Caco-2 (cell line): Measurements from ENCODE around the gene CHDH. TPM values are rescaled to one million over a fixed set of nuclear protein-coding genes. Genes with fewer than 3 reads are reported as not detected.

Experiments
- BruUV-seq: library from RNA; stranded (reverse); fragments of 400-500 nt; replicated peaks from 2 replicates; lab custom pipeline; 2021; lab: Mats Ljungman, UMichigan
- CTCF ChIA-PET: fragments of 300-600 bp; sonication (Branson Sonifier 250); formaldehyde crosslinking; loops from one replicate; lab custom pipeline; 2022; ENCODE audit warnings: antibody characterized with exemption; lab: Charles Lee
- POLR2A ChIA-PET: fragments of 300-600 bp; sonication (Branson Sonifier 250); formaldehyde crosslinking; loops from one replicate; lab custom pipeline; 2022; ENCODE audit warnings: antibody characterized with exemption; lab: Charles Lee
- DNase-seq, 2 experiments: peaks; one replicate each; pipeline versions ENCODE4 v3.0.0 to v3.0.0-alpha.2; 2020 to 2022
- H3K27me3 ChIP-seq: replicated peaks from 2 replicates; pipeline ENCODE4 v1.6.0; 2011; ENCODE audit warnings: low read length; ENCODE audit not compliant: control insufficient read depth, insufficient read depth
- H3K36me3 ChIP-seq: 2 replicates; pipeline ENCODE4 v1.5.1; 2011; ENCODE audit warnings: low read length; ENCODE audit not compliant: control insufficient read depth, insufficient read depth
- H3K4me1 ChIP-seq: fragments of 250-450 bp; sonication (Bioruptor Pico); 2 replicates; pipeline ENCODE4 v1.5.1; 2020; ENCODE audit warnings: mild to moderate bottlenecking
- H3K4me3 ChIP-seq: 2 replicates; pipeline ENCODE4 v1.5.1; 2011; ENCODE audit warnings: low read depth, mild to moderate bottlenecking, control low read depth, low read length
- H3K9me3 ChIP-seq: fragments of 250-450 bp; sonication (Bioruptor Pico); 2 replicates; pipeline ENCODE4 v1.5.1; 2020; ENCODE audit warnings: mild to moderate bottlenecking, moderate library complexity
- H3K27ac Mint-ChIP-seq: one replicate; pipeline ENCODE4 v1.8.0; 2022; ENCODE audit warnings: mixed read lengths; ENCODE audit not compliant: unreplicated experiment
- H3K27me3 Mint-ChIP-seq: one replicate; pipeline ENCODE4 v1.8.0; 2022; ENCODE audit warnings: mixed read lengths; ENCODE audit not compliant: insufficient read depth, unreplicated experiment
- H3K36me3 Mint-ChIP-seq: one replicate; pipeline ENCODE4 v1.8.0; 2022; ENCODE audit warnings: mild to moderate bottlenecking, mixed read lengths; ENCODE audit not compliant: insufficient read depth, unreplicated experiment
- H3K4me1 Mint-ChIP-seq: one replicate; pipeline ENCODE4 v1.8.0; 2022; ENCODE audit warnings: low read depth, mixed read lengths; ENCODE audit not compliant: unreplicated experiment
- H3K4me3 Mint-ChIP-seq: one replicate; pipeline ENCODE4 v1.8.0; 2022; ENCODE audit warnings: mild to moderate bottlenecking, moderate library complexity, mixed read lengths; ENCODE audit not compliant: unreplicated experiment
- H3K9me3 Mint-ChIP-seq: one replicate; pipeline ENCODE4 v1.8.0; 2022; ENCODE audit warnings: mixed read lengths; ENCODE audit not compliant: unreplicated experiment
- intact Hi-C: fragments of 100-400 bp; cut with micrococcal nuclease; formaldehyde crosslinking; loops from one replicate; pipeline ENCODE4 v1.10.0; 2022; ENCODE audit not compliant: unreplicated experiment
- total RNA-seq: library from RNA; stranded (reverse); gene quantifications from 2 replicates; pipeline ENCODE4 v1.2.3, GENCODE V29; 2022
- TF ChIP-seq, protein P1 (sequence below), 2 experiments: fragments of 200-600 bp in 1 of 2; IDR thresholded peaks; 1 replicate in 1 of 2; 2 replicates in 1 of 2; pipeline versions ENCODE4 v1.5.1 to v1.8.0; 2011 to 2022; ENCODE audit warnings: antibody characterized with exemption in 1 of 2, control low read depth in 1 of 2, inconsistent platforms in 1 of 2, low read depth in 1 of 2, low read length in 1 of 2, mild to moderate bottlenecking in 1 of 2, moderate library complexity in 1 of 2; ENCODE audit not compliant: insufficient read depth in 1 of 2, severe bottlenecking in 1 of 2, unreplicated experiment in 1 of 2

CHDH gene
- total RNA-seq, 1 experiment from 2014 or later, result 32.4 TPM

GRCh38 chr3:53828581-53828980 lies 17.6 kb downstream of the CHDH start:
- Mint-ChIP-seq H3K27ac (no peak overlapping the region), H3K4me3 (no peak overlapping the region), H3K9me3 (no peaks in the 10 kb centered on the region), H3K4me1 (peaks cover 8% of the 10 kb centered on the region), H3K36me3 (peaks cover 5% of the 10 kb centered on the region), H3K27me3 (no peaks in the 10 kb centered on the region)
- Histone ChIP-seq H3K36me3 (peaks cover 2% of the 10 kb centered on the region; the same call in 1 of the 2 replicates), H3K4me1 (0 out of 2 replicates have a peak, but pooled peaks cover 4% of the 10 kb centered on the region), H3K27me3 (no peaks in the 10 kb centered on the region), H3K9me3 (no peaks in the 10 kb centered on the region), H3K4me3 (no peak overlapping the region)
- intact Hi-C loops, result no loop called here
- no peak for DNase-seq
- TF ChIP-seq, protein P1, sequence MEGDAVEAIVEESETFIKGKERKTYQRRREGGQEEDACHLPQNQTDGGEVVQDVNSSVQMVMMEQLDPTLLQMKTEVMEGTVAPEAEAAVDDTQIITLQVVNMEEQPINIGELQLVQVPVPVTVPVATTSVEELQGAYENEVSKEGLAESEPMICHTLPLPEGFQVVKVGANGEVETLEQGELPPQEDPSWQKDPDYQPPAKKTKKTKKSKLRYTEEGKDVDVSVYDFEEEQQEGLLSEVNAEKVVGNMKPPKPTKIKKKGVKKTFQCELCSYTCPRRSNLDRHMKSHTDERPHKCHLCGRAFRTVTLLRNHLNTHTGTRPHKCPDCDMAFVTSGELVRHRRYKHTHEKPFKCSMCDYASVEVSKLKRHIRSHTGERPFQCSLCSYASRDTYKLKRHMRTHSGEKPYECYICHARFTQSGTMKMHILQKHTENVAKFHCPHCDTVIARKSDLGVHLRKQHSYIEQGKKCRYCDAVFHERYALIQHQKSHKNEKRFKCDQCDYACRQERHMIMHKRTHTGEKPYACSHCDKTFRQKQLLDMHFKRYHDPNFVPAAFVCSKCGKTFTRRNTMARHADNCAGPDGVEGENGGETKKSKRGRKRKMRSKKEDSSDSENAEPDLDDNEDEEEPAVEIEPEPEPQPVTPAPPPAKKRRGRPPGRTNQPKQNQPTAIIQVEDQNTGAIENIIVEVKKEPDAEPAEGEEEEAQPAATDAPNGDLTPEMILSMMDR (IDR thresholded peaks at IDR 0.05; ENCODE audit: insufficient read depth in 1 of 2, low read depth in 1 of 2, low read length in 1 of 2, severe bottlenecking in 1 of 2, unreplicated experiment in 1 of 2), result no peak
- ChIA-PET POLR2A (no interaction called here), CTCF (no interaction called here)
- BruUV-seq, result no TSS peak

GRCh38 chr3:53826048-53826447 lies 20.2 kb downstream of the CHDH start:
- BruUV-seq, result no TSS peak
- no peaks in the 10 kb centered on the region for H3K27me3 ChIP-seq
- H3K4me1 Mint-ChIP-seq, result peaks cover 8% of the 10 kb centered on the region
- 0 out of 2 replicates have a peak, but pooled peaks cover 4% of the 10 kb centered on the region for H3K4me1 ChIP-seq
- H3K27me3 Mint-ChIP-seq, result no peaks in the 10 kb centered on the region
- H3K27ac Mint-ChIP-seq, result no peak overlapping the region
- no peaks in the 10 kb centered on the region for H3K9me3 ChIP-seq
- POLR2A ChIA-PET, result no interaction called here
- peaks cover 12% of the 10 kb centered on the region for H3K36me3 ChIP-seq
- CTCF ChIA-PET, result no interaction called here
- H3K36me3 Mint-ChIP-seq, result no peaks in the 10 kb centered on the region
- no peaks in the 10 kb centered on the region for H3K9me3 Mint-ChIP-seq
- TF ChIP-seq, protein P1 (IDR thresholded peaks at IDR 0.05; ENCODE audit: insufficient read depth in 1 of 2, low read depth in 1 of 2, low read length in 1 of 2, severe bottlenecking in 1 of 2, unreplicated experiment in 1 of 2), result no peak
- H3K4me3 ChIP-seq, result no peak overlapping the region
- no peak for DNase-seq
- intact Hi-C loops, result no loop called here
- no peak overlapping the region for H3K4me3 Mint-ChIP-seq

DNA sequence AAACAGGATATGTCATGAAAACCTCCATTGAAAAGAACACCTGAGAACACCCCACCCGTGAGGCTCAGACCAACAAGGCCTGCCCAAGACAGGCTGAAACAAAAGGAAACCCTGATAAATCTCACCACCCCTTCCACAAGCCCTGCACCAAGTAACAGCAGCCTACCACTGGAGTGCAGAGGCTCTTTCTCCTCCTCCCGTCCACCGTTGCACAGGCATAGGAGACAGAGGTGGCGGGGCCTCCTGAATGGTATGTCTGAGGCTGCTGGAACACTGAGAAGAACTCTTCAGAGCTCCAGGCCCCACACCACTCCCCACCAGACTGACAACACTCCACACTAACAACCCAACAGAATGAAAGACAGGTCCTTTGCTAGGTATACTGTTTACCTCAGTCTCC lies 21.4 kb downstream of the CHDH start:
- Mint-ChIP-seq H3K27ac (peak overlapping the region; percentile 20), H3K27me3 (no peaks in the 10 kb centered on the region), H3K36me3 (no peaks in the 10 kb centered on the region), H3K9me3 (no peaks in the 10 kb centered on the region), H3K4me1 (peaks cover 8% of the 10 kb centered on the region), H3K4me3 (no peak overlapping the region)
- no TSS peak for BruUV-seq
- H3K4me3 ChIP-seq, result no peak overlapping the region
- no peaks in the 10 kb centered on the region for H3K9me3 ChIP-seq
- TF ChIP-seq, protein P1 (IDR thresholded peaks at IDR 0.05; ENCODE audit: insufficient read depth in 1 of 2, low read depth in 1 of 2, low read length in 1 of 2, severe bottlenecking in 1 of 2, unreplicated experiment in 1 of 2), result no peak
- POLR2A ChIA-PET, result no interaction called here
- DNase-seq, result no peak
- intact Hi-C loops, result no loop called here
- H3K4me1 ChIP-seq, result 0 out of 2 replicates have a peak, but pooled peaks cover 4% of the 10 kb centered on the region
- no peaks in the 10 kb centered on the region for H3K27me3 ChIP-seq
- CTCF ChIA-PET, result no interaction called here
- H3K36me3 ChIP-seq, result peaks cover 13% of the 10 kb centered on the region
